D721Med (cell line): Measurements from ENCODE around the gene KATNB1.
"Not testable (repeated sequence)": the region's sequence is repeated elsewhere in the genome, so short reads cannot be mapped to it uniquely, and the experiment has no call there.

ENCODE experiments used
- DNase-seq: peaks from one replicate; pipeline ENCODE4 v3.0.0; 2011; ENCODE audit warnings: low spot score; ENCODE audit not compliant: insufficient read length
- FAIRE-seq: peaks from 2 replicates; lab custom pipeline; 2011; peaks lifted over from hg19 to GRCh38; lab: Jason Lieb, UNC
- CTCF ChIP-seq: IDR thresholded peaks from 2 replicates; pipeline ENCODE4 v1.5.1; 2012; ENCODE audit warnings: mild to moderate bottlenecking, control low read depth; ENCODE audit not compliant: insufficient read depth; ENCODE audit errors: missing control alignments

Gene KATNB1

GRCh38 chr16:57725554-57725953 lies 10.0 kb upstream of the KATNB1 start:
- no peak for TF ChIP-seq CTCF
- FAIRE-seq (no peak), DNase-seq (no peak)

GRCh38 chr16:57725976-57726375 lies 9.6 kb upstream of the KATNB1 start:
- FAIRE-seq (no peak), DNase-seq (no peak)
- TF ChIP-seq CTCF = no peak

- DNase-seq (no peak), FAIRE-seq (no peak)
- TF ChIP-seq CTCF = no peak
Measured at GRCh38 chr16:57726433-57726947, 9.1 kb upstream of the KATNB1 start.

GRCh38 chr16:57727610-57728009 lies 8.0 kb upstream of the KATNB1 start:
- TF ChIP-seq CTCF = no peak
- DNase-seq (no peak), FAIRE-seq (no peak)

GRCh38 chr16:57728336-57729181 lies 7.0 kb upstream of the KATNB1 start:
- no peak for TF ChIP-seq CTCF
- FAIRE-seq = no peak
- no peak for DNase-seq

GRCh38 chr16:57729182-57729484 lies 6.4 kb upstream of the KATNB1 start:
- no peak for TF ChIP-seq CTCF
- no peak for DNase-seq
- FAIRE-seq = no peak

GRCh38 chr16:57729852-57730251 lies 5.7 kb upstream of the KATNB1 start:
- DNase-seq, FAIRE-seq: not testable (repeated sequence)
